Common myeloid progenitor, CD34-positive (primary cell): ENCODE measurements around the gene CTRL.

Experiments
- CTCF ChIA-PET: fragments of 350-600 bp; sonication (Branson Sonifier 250); formaldehyde crosslinking; loops from one replicate; lab custom pipeline; 2021; ENCODE audit warnings: antibody characterized with exemption; lab: Charles Lee
- POLR2A ChIA-PET: fragments of 350-600 bp; sonication (Branson Sonifier 250); formaldehyde crosslinking; loops from one replicate; lab custom pipeline; 2021; ENCODE audit warnings: antibody characterized with exemption; lab: Charles Lee
- DNase-seq, 3 donors: peaks; one replicate each; pipeline versions ENCODE4 v3.0.0 to v3.0.0-alpha.2; 2013
- H3K27ac ChIP-seq, 2 experiments: 1 replicate in 1 of 2; 2 replicates in 1 of 2; pipeline ENCODE4 v1.7.0; 2013; ENCODE audit warnings: inconsistent platforms in 2 of 2, low read length in 2 of 2, mild to moderate bottlenecking in 2 of 2, low read depth in 1 of 2, moderate library complexity in 1 of 2; ENCODE audit not compliant: severe bottlenecking in 2 of 2, insufficient read depth in 1 of 2, poor library complexity in 1 of 2
- H3K27me3 ChIP-seq, 5 experiments: replicated peaks in 2 of 5; 1 replicate in 3 of 5; 2 replicates in 2 of 5; pipeline versions ENCODE4 v1.6.1 to v1.7.0; 2013; ENCODE audit warnings: low read length in 4 of 5, mild to moderate bottlenecking in 2 of 5, moderate library complexity in 2 of 5, inconsistent platforms in 1 of 5; ENCODE audit not compliant: insufficient read depth in 5 of 5, control insufficient read depth in 4 of 5
- H3K36me3 ChIP-seq, 4 experiments: 1 replicate in 2 of 4; 2 replicates in 2 of 4; pipeline versions ENCODE4 v1.6.1 to v1.7.0; 2013; ENCODE audit warnings: low read length in 3 of 4, control low read depth in 1 of 4, mild to moderate bottlenecking in 1 of 4; ENCODE audit not compliant: control insufficient read depth in 4 of 4, insufficient read depth in 4 of 4
- H3K4me1 ChIP-seq, 4 experiments: 1 replicate in 3 of 4; 2 replicates in 1 of 4; pipeline versions ENCODE4 v1.6.1 to v1.7.1; 2013; ENCODE audit warnings: low read length in 3 of 4, mild to moderate bottlenecking in 3 of 4, control low read depth in 1 of 4, inconsistent platforms in 1 of 4, moderate library complexity in 1 of 4; ENCODE audit not compliant: control insufficient read depth in 4 of 4, insufficient read depth in 4 of 4; ENCODE audit errors: control extremely low read depth in 1 of 4
- H3K4me3 ChIP-seq, 7 experiments: 1 replicate in 4 of 7; 2 replicates in 3 of 7; pipeline versions ENCODE4 v1.5.1 to v1.7.0; 2013; ENCODE audit warnings: mild to moderate bottlenecking in 7 of 7, low read length in 6 of 7, moderate library complexity in 6 of 7, inconsistent platforms in 2 of 7, low read depth in 2 of 7, control low read depth in 1 of 7; ENCODE audit not compliant: insufficient read depth in 4 of 7, control insufficient read depth in 1 of 7; ENCODE audit errors: extremely low read depth in 1 of 7
- H3K9me3 ChIP-seq, 5 experiments: 1 replicate in 4 of 5; 2 replicates in 1 of 5; pipeline versions ENCODE4 v1.6.1 to v1.7.1; 2013; ENCODE audit warnings: low read length in 4 of 5, mild to moderate bottlenecking in 2 of 5, inconsistent platforms in 1 of 5, low read depth in 1 of 5, moderate library complexity in 1 of 5; ENCODE audit not compliant: control insufficient read depth in 4 of 5, insufficient read depth in 2 of 5; ENCODE audit errors: control extremely low read depth in 1 of 5
- WGBS: methylation state at CpG from one replicate; pipeline ENCODE4 v1.1.5; 2013; ENCODE audit not compliant: insufficient coverage; 5-methylcytosine and 5-hydroxymethylcytosine counted together

CTRL gene

GRCh38 chr16:67963292-67963661 lies 31.6 kb upstream of the CTRL start:
- 100% methylated on average over 2 of the region's 2 CpGs for WGBS
- CTCF ChIA-PET = interaction anchor here (0.8 to 2.4 kb wide), 7 partner anchors 13 to 88 kb away, joined by 3 to 9 read pairs (median 3); no protein-coding TSS in a partner anchor
- POLR2A ChIA-PET = no interaction called here
- Histone ChIP-seq H3K27me3 (no peaks in the 10 kb centered on the region), H3K4me3 (no peak overlapping the region), H3K36me3 (peaks cover 2 to 49% (median 17%) of the 10 kb centered on the region in 4 experiments), H3K4me1 (peaks cover 0 to 25% (median 12%) of the 10 kb centered on the region in 4 experiments), H3K9me3 (no peaks in the 10 kb centered on the region), H3K27ac (no peak overlapping the region)
- no peak for DNase-seq

DNA sequence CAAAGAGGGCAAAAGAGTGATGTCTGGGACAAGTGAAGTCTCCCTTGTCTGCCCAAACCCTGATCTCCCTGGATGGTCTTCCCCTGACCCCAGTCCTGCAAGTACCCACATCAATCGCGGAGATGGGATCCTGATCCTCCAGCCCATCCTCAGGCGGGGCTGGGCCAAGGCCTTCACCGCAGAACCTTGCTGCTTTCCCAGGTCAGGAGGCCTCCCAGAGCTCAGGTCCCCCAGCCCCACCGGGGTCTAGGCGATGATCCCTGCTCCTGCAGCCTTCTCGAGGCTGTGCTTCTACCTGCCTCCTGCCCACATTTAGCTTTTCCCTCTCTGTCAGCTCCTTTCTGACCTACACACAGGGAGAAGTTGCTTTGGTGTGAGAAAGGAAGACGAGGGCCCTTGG lies 30.5 kb upstream of the CTRL start:
- H3K4me3 ChIP-seq = no peak overlapping the region
- peaks cover 0 to 16% (median 4%) of the 10 kb centered on the region in 4 experiments for H3K4me1 ChIP-seq
- H3K9me3 ChIP-seq = no peaks in the 10 kb centered on the region
- ChIA-PET CTCF (interaction anchor here (1.0 to 2.4 kb wide), 5 partner anchors 11 to 103 kb away, joined by 3 to 9 read pairs (median 3); no protein-coding TSS in a partner anchor), POLR2A (no interaction called here)
- 92% methylated on average over 7 of the region's 8 CpGs for WGBS
- no peaks in the 10 kb centered on the region for H3K27me3 ChIP-seq
- H3K36me3 ChIP-seq = peaks cover 2 to 57% (median 18%) of the 10 kb centered on the region in 4 experiments
- no peak for DNase-seq
- no peak overlapping the region for H3K27ac ChIP-seq

GRCh38 chr16:67961551-67961957 lies 29.9 kb upstream of the CTRL start:
- Histone ChIP-seq H3K27ac (no peak overlapping the region), H3K4me1 (peaks cover 0 to 10% (median under 1%) of the 10 kb centered on the region in 4 experiments), H3K27me3 (no peaks in the 10 kb centered on the region), H3K9me3 (no peaks in the 10 kb centered on the region), H3K36me3 (peaks cover 2 to 57% (median 18%) of the 10 kb centered on the region in 4 experiments), H3K4me3 (no peak overlapping the region)
- CTCF ChIA-PET = interaction anchor here (0.6 to 1.4 kb wide), 2 partner anchors 21 to 103 kb away, joined by 3 to 4 read pairs; no protein-coding TSS in a partner anchor
- WGBS = 100% methylated on average over 4 of the region's 13 CpGs
- DNase-seq = no peak
- POLR2A ChIA-PET = no interaction called here

DNA sequence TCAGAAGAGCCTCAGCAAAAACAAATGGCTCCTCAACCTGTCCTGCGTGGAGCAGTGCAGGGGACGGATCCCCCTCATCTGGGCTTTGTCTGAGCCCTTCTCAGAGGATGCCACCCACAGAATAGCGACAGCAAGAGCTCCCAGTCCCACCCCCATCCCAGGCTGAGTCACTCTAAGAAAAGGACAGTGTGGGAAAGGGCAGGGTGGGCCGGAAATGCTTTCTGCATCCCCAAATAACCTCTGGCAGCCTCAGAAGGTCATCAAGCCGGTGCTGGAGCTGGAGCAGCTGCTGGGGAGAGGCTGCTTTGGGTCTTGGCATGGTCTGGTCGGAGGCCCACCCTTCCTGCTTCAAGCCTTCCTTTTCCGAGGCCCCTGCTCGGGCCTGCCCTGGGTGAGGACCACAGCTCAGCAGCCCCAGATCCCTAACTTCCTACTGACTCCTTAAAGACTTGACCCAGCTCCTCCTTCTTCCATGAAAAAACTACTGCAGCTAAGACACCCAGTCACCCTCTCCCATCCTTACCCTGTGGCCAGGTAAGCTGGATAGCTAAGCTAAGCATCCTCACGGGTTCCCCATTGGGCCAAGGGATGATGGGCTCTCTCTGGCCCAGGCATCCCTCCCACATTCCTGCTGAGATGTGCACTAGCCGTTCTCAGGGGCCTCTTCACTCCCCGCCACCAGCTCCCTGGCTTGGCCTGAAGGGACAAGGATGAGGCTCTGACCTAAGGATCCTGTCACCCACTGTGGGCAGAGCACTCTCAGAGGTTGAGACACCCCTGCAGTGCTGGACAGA lies 28.1 kb upstream of the CTRL start:
- 98% methylated on average over 8 of the region's 11 CpGs for WGBS
- peaks cover 0 to 2% (median 0%) of the 10 kb centered on the region in 4 experiments for H3K4me1 ChIP-seq
- CTCF ChIA-PET = interaction anchor here (0.9 to 1.5 kb wide), 6 partner anchors 18 to 81 kb away, joined by 3 to 4 read pairs (median 3); no protein-coding TSS in a partner anchor
- POLR2A ChIA-PET = interaction anchor here (1.0 kb wide), 1 partner anchor 11 kb away, joined by 3 read pairs; no protein-coding TSS in a partner anchor
- DNase-seq = no peak
- H3K27me3 ChIP-seq = no peaks in the 10 kb centered on the region
- H3K27ac ChIP-seq = no peak overlapping the region
- peaks cover 2 to 59% (median 18%) of the 10 kb centered on the region in 4 experiments for H3K36me3 ChIP-seq
- no peaks in the 10 kb centered on the region for H3K9me3 ChIP-seq
- no peak overlapping the region for H3K4me3 ChIP-seq

DNA sequence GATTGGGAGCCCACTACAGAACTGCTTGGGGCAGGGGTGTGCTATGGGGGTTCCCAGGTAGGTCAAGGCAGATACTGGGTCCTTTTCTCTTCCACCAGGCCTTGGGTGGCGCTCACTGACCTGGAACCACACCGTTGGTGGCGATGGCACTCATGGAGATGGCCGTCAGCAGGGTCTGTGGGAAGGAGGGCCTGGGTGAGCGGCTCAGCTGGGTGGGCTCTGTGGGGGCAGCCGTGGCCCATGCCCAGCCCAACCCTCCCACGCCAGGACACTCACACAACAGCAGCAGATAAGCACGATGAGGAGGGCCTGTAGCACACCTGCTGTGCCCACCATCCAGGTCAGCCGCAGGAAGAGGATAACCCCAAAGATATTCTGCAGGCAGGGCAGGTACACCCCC lies 26.0 kb upstream of the CTRL start:
- CTCF ChIA-PET = interaction anchor here (0.8 to 1.7 kb wide), 5 partner anchors 9 to 83 kb away, joined by 3 to 5 read pairs (median 3); no protein-coding TSS in a partner anchor
- POLR2A ChIA-PET = no interaction called here
- H3K36me3 ChIP-seq = peaks cover 2 to 63% (median 22%) of the 10 kb centered on the region in 4 experiments

GRCh38 chr16:67954421-67955196 lies 22.9 kb upstream of the CTRL start:
- H3K4me3 ChIP-seq = no peak overlapping the region
- 95% methylated on average over 8 of the region's 10 CpGs for WGBS
- peaks cover 0 to 60% (median 15%) of the 10 kb centered on the region in 4 experiments for H3K36me3 ChIP-seq
- ChIA-PET POLR2A (no interaction called here), CTCF (interaction anchor here (0.6 to 1.7 kb wide), 2 partner anchors 12 to 51 kb away, joined by 3 to 5 read pairs; no protein-coding TSS in a partner anchor)
- no peak for DNase-seq
- no peaks in the 10 kb centered on the region for H3K4me1 ChIP-seq
- H3K27ac ChIP-seq = no peak overlapping the region
- no peaks in the 10 kb centered on the region for H3K9me3 ChIP-seq
- H3K27me3 ChIP-seq = no peaks in the 10 kb centered on the region

More for the DNA sequence above, 26.0 kb upstream of the CTRL start:
- H3K27me3 ChIP-seq = no peaks in the 10 kb centered on the region
- H3K4me3 ChIP-seq = no peak overlapping the region
- H3K4me1 ChIP-seq = no peaks in the 10 kb centered on the region
- DNase-seq = no peak
- WGBS = 100% methylated on average over 6 of the region's 9 CpGs
- no peak overlapping the region for H3K27ac ChIP-seq
- H3K9me3 ChIP-seq = no peaks in the 10 kb centered on the region
